ENCODE measurements around the gene ADORA2A. TPM values are rescaled to one million over a fixed set of nuclear protein-coding genes. Genes with fewer than 3 reads are reported as not detected.

Gene ADORA2A
- total RNA-seq, 1 donor from 2014 or later: 7.2 TPM

DNA sequence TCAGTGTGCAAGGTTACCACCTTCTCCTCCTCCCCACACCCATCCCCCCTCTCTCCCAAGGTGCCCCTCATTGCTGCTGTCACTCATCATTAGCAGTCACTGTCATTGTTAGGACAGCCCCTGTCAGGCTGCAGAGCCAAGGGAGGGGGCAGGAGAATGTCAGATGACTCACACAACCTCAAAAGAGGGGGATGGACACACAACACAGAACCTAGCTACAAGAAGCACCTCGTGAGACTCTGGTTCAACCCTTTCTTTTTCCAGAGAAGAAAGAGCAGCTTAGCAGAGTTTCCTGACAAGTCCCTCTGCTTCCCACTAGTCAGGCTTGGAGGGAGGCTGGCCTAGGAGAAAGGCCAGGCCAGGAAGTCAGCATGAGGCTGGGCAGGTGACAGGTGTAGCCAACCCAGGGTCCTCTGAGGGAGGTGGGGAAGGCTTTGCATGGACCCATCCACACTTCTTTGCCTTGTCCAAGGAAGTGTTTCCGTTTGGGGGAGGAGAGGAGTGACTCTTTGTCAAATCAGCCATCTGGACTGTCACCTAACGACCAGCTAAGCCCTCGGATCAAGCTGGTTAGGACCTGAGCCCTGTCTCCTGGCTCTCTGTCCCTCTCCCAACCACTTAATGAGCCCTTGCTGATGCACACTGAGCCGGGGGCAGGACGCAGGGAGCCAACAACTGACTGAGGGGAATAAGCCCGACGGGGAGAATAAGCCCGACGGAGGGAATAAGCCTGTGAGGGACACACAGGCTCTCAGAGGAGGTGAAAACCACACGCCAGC is 18.3 kb downstream of the ADORA2A start:
- DNase-seq (ENCODE audit: extremely low spot score, unreplicated experiment): no peak
- Mint-ChIP-seq H3K4me1 (ENCODE audit: unreplicated experiment) (peaks cover 43% of the 10 kb centered on the region), H3K4me3 (no peak overlapping the region), H3K9me3 (no peaks in the 10 kb centered on the region), H3K27ac (no peak overlapping the region), H3K36me3 (peaks cover 5% of the 10 kb centered on the region), H3K27me3 (peaks cover 3% of the 10 kb centered on the region)
- TF ChIP-seq, protein P1, sequence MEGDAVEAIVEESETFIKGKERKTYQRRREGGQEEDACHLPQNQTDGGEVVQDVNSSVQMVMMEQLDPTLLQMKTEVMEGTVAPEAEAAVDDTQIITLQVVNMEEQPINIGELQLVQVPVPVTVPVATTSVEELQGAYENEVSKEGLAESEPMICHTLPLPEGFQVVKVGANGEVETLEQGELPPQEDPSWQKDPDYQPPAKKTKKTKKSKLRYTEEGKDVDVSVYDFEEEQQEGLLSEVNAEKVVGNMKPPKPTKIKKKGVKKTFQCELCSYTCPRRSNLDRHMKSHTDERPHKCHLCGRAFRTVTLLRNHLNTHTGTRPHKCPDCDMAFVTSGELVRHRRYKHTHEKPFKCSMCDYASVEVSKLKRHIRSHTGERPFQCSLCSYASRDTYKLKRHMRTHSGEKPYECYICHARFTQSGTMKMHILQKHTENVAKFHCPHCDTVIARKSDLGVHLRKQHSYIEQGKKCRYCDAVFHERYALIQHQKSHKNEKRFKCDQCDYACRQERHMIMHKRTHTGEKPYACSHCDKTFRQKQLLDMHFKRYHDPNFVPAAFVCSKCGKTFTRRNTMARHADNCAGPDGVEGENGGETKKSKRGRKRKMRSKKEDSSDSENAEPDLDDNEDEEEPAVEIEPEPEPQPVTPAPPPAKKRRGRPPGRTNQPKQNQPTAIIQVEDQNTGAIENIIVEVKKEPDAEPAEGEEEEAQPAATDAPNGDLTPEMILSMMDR (conservative IDR thresholded peaks at IDR 0.05): no peak

DNA sequence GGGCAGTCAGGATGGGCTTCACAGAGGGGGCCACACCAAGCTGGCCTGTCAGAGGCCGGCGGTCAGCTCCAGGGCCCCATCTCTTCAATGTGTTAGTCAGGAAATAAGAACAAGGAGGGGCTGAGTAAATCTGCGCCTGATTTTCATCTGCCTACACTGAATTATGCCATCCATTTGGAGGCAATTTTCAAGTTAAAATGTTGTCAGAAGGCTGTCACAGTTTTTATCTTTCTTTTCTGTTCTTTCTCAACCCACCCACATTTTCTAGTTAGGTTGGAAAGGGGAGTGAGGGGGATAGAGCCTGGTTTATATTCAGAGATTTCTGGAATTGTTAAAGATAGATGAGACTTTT is 18.8 kb downstream of the ADORA2A start:
- Mint-ChIP-seq H3K36me3 (no peaks in the 10 kb centered on the region), H3K27ac (no peak overlapping the region), H3K4me3 (no peak overlapping the region), H3K4me1 (ENCODE audit: unreplicated experiment) (peaks cover 44% of the 10 kb centered on the region), H3K27me3 (peaks cover 3% of the 10 kb centered on the region), H3K9me3 (no peaks in the 10 kb centered on the region)
- DNase-seq (ENCODE audit: extremely low spot score, unreplicated experiment): no peak
- TF ChIP-seq, protein P1 (conservative IDR thresholded peaks at IDR 0.05): no peak

DNA sequence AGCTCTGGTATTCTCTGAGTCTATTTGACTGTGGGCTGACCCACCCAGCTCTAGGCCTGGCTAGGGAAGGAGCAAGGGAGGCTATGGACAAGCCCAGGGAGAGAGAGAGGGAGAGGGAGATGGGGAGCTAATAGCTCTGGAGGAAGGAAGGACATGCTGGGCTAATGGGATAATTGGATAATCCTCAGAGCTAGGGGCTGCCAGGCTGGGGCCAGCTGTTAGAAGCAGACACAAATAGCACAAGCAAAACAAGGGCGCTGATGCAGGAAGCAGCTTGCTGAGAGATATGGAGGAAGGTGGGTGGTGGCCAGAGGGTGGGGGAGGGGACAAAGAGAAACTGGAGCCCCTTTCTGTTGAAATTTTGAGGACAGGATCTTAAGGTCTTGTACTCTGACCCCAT is 23.2 kb downstream of the ADORA2A start:
- TF ChIP-seq, protein P1 (conservative IDR thresholded peaks at IDR 0.05): no peak
- Mint-ChIP-seq H3K9me3 (no peaks in the 10 kb centered on the region), H3K27ac (no peak overlapping the region), H3K36me3 (no peaks in the 10 kb centered on the region), H3K4me3 (peak overlapping the region; percentile 13), H3K4me1 (ENCODE audit: unreplicated experiment) (peaks cover 28% of the 10 kb centered on the region), H3K27me3 (peaks cover 7% of the 10 kb centered on the region)
- DNase-seq (ENCODE audit: extremely low spot score, unreplicated experiment): no peak

DNA sequence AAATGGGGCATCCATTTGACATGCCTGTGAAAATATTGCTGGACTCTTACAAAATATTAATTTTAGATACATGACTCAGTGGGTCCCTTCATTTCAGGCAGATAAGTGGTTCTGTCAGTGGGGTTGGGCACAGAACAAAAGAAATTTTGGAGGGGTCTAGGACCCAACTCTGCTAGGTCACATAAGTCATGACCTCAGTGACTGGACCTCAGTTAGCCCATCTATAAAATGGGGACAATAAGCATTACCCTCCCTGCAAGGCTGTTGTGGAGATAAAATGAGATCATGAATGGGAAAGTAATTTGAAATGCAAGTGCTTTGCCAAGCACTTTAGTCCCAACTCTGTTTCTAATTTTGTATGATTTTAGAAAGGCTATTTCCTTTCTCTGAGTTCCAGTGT is 23.8 kb downstream of the ADORA2A start:
- Mint-ChIP-seq H3K9me3 (no peaks in the 10 kb centered on the region), H3K36me3 (no peaks in the 10 kb centered on the region), H3K4me3 (no peak overlapping the region), H3K27me3 (peaks cover 7% of the 10 kb centered on the region), H3K4me1 (ENCODE audit: unreplicated experiment) (peaks cover 23% of the 10 kb centered on the region), H3K27ac (no peak overlapping the region)
- no peak for DNase-seq (ENCODE audit: extremely low spot score, unreplicated experiment)
- TF ChIP-seq, protein P1 (conservative IDR thresholded peaks at IDR 0.05): no peak

DNA sequence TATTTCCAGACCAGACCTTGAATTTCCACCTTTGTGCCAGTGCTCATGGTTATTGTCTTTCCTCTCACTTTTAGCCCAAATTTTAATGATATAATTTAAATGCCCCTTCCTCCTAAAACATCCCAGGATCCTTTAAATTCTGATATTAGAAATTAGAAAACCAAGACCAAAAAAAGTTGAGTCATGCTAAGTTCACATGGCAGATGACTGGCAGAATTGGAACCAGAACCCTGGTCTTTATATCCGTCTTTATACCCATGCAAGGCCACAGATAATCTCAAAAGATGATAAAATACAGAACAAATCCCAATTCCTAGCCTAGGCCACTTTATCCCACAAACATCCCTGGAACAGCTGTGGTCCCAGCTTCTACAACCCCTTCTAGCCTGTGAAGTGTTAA is 26.5 kb downstream of the ADORA2A start:
- H3K4me3 Mint-ChIP-seq: no peak overlapping the region
- no peak overlapping the region for H3K27ac Mint-ChIP-seq
- peaks cover 4% of the 10 kb centered on the region for H3K27me3 Mint-ChIP-seq
- H3K36me3 Mint-ChIP-seq: no peaks in the 10 kb centered on the region
- no peaks in the 10 kb centered on the region for H3K9me3 Mint-ChIP-seq
- TF ChIP-seq, protein P1 (conservative IDR thresholded peaks at IDR 0.05): no peak
- no peak for DNase-seq (ENCODE audit: extremely low spot score, unreplicated experiment)
- peaks cover 12% of the 10 kb centered on the region for H3K4me1 Mint-ChIP-seq (ENCODE audit: unreplicated experiment)

Data from type B pancreatic cell (in vitro differentiated cells).